22Rv1 (cell line): ENCODE measurements around the gene ZBTB7C.

Experiments
- ZFX ChIP-seq: fragments of 450-650 bp; IDR thresholded peaks from 2 replicates; pipeline ENCODE4 v1.6.1; 2017; ENCODE audit warnings: antibody characterized with exemption, borderline replicate concordance
- TF ChIP-seq, protein P1 (sequence below): fragments of 450-650 bp; IDR thresholded peaks from 2 replicates; pipeline ENCODE4 v1.5.1; 2017; ENCODE audit warnings: mild to moderate bottlenecking

DNA sequence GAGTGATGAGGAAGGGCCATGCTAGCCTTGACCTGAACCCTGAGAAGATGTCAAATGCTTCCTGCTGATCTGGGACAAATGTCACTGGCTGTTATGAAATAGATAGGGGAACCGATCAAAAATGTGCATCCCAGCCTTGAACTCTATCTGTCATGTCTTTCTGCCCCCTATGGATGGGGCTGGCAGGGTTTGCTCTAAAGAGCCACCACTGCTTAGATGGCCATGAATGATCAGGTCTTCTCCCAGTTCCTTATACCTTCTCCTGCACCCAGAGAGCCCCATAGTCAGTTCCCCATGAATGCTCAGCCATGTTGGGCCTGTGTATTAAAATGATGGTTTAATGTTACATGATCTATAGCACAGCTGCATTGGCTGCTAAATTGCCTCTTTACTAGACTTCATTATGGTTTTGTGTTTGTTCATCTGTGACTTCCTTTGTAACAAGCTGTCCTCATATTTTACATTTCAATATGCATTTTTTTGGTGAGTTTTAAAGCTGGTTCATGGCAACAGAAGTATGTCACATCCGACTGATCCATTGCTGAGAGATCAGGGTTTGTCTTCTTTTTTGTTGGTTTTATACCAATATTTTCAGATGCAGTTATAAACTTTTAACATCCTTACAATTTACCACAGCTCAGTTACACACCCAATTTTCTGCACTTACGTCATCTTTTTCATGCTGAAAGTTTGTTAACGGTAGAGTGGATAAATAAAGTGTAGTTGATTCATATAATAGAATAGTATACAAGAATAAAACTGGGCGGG, 422.4 kb downstream of the ZBTB7C start:
- TF ChIP-seq, protein P1, sequence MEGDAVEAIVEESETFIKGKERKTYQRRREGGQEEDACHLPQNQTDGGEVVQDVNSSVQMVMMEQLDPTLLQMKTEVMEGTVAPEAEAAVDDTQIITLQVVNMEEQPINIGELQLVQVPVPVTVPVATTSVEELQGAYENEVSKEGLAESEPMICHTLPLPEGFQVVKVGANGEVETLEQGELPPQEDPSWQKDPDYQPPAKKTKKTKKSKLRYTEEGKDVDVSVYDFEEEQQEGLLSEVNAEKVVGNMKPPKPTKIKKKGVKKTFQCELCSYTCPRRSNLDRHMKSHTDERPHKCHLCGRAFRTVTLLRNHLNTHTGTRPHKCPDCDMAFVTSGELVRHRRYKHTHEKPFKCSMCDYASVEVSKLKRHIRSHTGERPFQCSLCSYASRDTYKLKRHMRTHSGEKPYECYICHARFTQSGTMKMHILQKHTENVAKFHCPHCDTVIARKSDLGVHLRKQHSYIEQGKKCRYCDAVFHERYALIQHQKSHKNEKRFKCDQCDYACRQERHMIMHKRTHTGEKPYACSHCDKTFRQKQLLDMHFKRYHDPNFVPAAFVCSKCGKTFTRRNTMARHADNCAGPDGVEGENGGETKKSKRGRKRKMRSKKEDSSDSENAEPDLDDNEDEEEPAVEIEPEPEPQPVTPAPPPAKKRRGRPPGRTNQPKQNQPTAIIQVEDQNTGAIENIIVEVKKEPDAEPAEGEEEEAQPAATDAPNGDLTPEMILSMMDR, result no peak
- no peak for TF ChIP-seq ZFX
